NCI-H82 (cell line): ENCODE results near the gene TPT1.
"Not testable (repeated sequence)": the region's sequence is repeated elsewhere in the genome, so short reads cannot be mapped to it uniquely, and the experiment has no call there.

ENCODE experiments used
- DNase-seq: peaks from one replicate; lab custom pipeline; 2025; lab: John Stamatoyannopoulos, UW

Gene TPT1

GRCh38 chr13:45301263-45301662 is 39.7 kb downstream of the TPT1 start:
- no peak for DNase-seq

GRCh38 chr13:45300190-45300985 is 40.6 kb downstream of the TPT1 start:
- DNase-seq = no peak

- DNase-seq = no peak
Measured at GRCh38 chr13:45299194-45299593, 41.8 kb downstream of the TPT1 start.

GRCh38 chr13:45298550-45298949 is 42.4 kb downstream of the TPT1 start:
- DNase-seq = not testable (repeated sequence)

GRCh38 chr13:45298206-45298505 is 42.8 kb downstream of the TPT1 start:
- DNase-seq = no peak

- DNase-seq = no peak
Measured at GRCh38 chr13:45297456-45298205, 43.4 kb downstream of the TPT1 start.

- no peak for DNase-seq
Measured at GRCh38 chr13:45296259-45296658, 44.7 kb downstream of the TPT1 start.

GRCh38 chr13:45295536-45295935 is 45.4 kb downstream of the TPT1 start:
- DNase-seq = no peak

- DNase-seq = no peak
Measured at GRCh38 chr13:45292176-45292575, 48.8 kb downstream of the TPT1 start.

- no peak for DNase-seq
Measured at GRCh38 chr13:45289936-45290563, 50.9 kb downstream of the TPT1 start.
